HEK293 (cell line): Measurements from ENCODE around the gene C17orf100.

Experiments used
- CTCF ChIA-PET: fragments of 350-600 bp; formaldehyde crosslinking; extraction: SDS; loops from one replicate; lab custom pipeline; 2021; ENCODE audit warnings: antibody characterized with exemption; lab: Yijun Ruan, JAX
- POLR2A ChIA-PET: fragments of 300-600 bp; formaldehyde crosslinking; extraction: SDS; loops from one replicate; lab custom pipeline; 2020; ENCODE audit warnings: antibody characterized with exemption, inconsistent platforms; lab: Yijun Ruan, JAX
- H3K27ac ChIP-seq: fragments of 200-500 bp; sonication (Bioruptor generic); 2 replicates; pipeline ENCODE4 v1.5.1; 2014; ENCODE audit warnings: low read depth, low read length, control low read depth, inconsistent platforms; ENCODE audit errors: extremely low read depth
- H3K36me3 ChIP-seq, 2 experiments: fragments of 200-500 bp in 1 of 2; sonication (Bioruptor generic) in 1 of 2; 1 replicate in 1 of 2; 2 replicates in 1 of 2; pipeline ENCODE4 v1.5.1; 2014 to 2017; ENCODE audit warnings: inconsistent platforms in 2 of 2, low read length in 2 of 2; ENCODE audit not compliant: control insufficient read depth in 2 of 2, insufficient read depth in 1 of 2
- H3K4me1 ChIP-seq: fragments of 200-500 bp; sonication (Bioruptor generic); 2 replicates; pipeline ENCODE4 v1.5.1; 2014; ENCODE audit warnings: mild to moderate bottlenecking, low read length, inconsistent platforms; ENCODE audit not compliant: control insufficient read depth, insufficient read depth
- H3K4me3 ChIP-seq: 2 replicates; pipeline ENCODE4 v1.5.1; 2011; ENCODE audit warnings: low read depth, mild to moderate bottlenecking, control low read depth, low read length, moderate library complexity
- H3K9me3 ChIP-seq: fragments of 200-500 bp; sonication (Bioruptor generic); 2 replicates; pipeline ENCODE4 v1.5.1; 2014; ENCODE audit warnings: low read depth, low read length, inconsistent platforms; ENCODE audit not compliant: control insufficient read depth, insufficient read depth
- EGR2 ChIP-seq: fragments of 450-650 bp; formaldehyde crosslinking; IDR thresholded peaks from 2 replicates; pipeline ENCODE4 v1.5.1; 2016; ENCODE audit warnings: low read depth, missing biosample characterization, missing genetic modification characterization
- GLI4 ChIP-seq: fragments of 450-650 bp; formaldehyde crosslinking; IDR thresholded peaks from 2 replicates; pipeline ENCODE4 v1.5.1; 2016; ENCODE audit warnings: missing biosample characterization, missing genetic modification characterization
- GLIS1 ChIP-seq: fragments of 450-650 bp; formaldehyde crosslinking; IDR thresholded peaks from 2 replicates; pipeline ENCODE4 v1.5.1; 2016; ENCODE audit warnings: missing biosample characterization, missing genetic modification characterization
- HOXA7 ChIP-seq: sonication (generic); formaldehyde crosslinking; IDR thresholded peaks from 2 replicates; pipeline ENCODE4 v1.8.1; 2022; ENCODE audit warnings: missing genetic modification reagents, borderline replicate concordance
- HOXC10 ChIP-seq: sonication (generic); formaldehyde crosslinking; IDR thresholded peaks from 2 replicates; pipeline ENCODE4 v1.8.1; 2023; ENCODE audit warnings: mild to moderate bottlenecking, missing genetic modification reagents
- INSM2 ChIP-seq: fragments of 450-650 bp; formaldehyde crosslinking; IDR thresholded peaks from 2 replicates; pipeline ENCODE4 v1.5.1; 2016; ENCODE audit warnings: missing biosample characterization, missing genetic modification characterization
- PATZ1 ChIP-seq: fragments of 450-650 bp; formaldehyde crosslinking; IDR thresholded peaks from 2 replicates; pipeline ENCODE4 v1.5.1; 2016; ENCODE audit warnings: missing biosample characterization, missing genetic modification characterization
- SCRT1 ChIP-seq: fragments of 450-650 bp; formaldehyde crosslinking; IDR thresholded peaks from 2 replicates; pipeline ENCODE4 v1.5.1; 2016; ENCODE audit warnings: missing biosample characterization, missing genetic modification characterization, borderline replicate concordance
- SCRT2 ChIP-seq: fragments of 450-650 bp; formaldehyde crosslinking; IDR thresholded peaks from 2 replicates; pipeline ENCODE4 v1.5.1; 2016; ENCODE audit warnings: missing biosample characterization, missing genetic modification characterization
- SP2 ChIP-seq: fragments of 450-650 bp; formaldehyde crosslinking; IDR thresholded peaks from 2 replicates; pipeline ENCODE4 v1.5.1; 2016; ENCODE audit warnings: missing biosample characterization, missing genetic modification characterization
- WT1 ChIP-seq: fragments of 450-650 bp; formaldehyde crosslinking; IDR thresholded peaks from 2 replicates; pipeline ENCODE4 v1.5.1; 2016; ENCODE audit warnings: missing biosample characterization, missing genetic modification characterization
- YY2 ChIP-seq: fragments of 450-650 bp; formaldehyde crosslinking; IDR thresholded peaks from 2 replicates; pipeline ENCODE4 v1.5.1; 2016; ENCODE audit warnings: missing biosample characterization, missing genetic modification characterization
- ZBTB17 ChIP-seq: fragments of 450-650 bp; formaldehyde crosslinking; IDR thresholded peaks from 2 replicates; pipeline ENCODE4 v1.5.1; 2016; ENCODE audit warnings: missing biosample characterization, missing genetic modification characterization
- ZBTB7A ChIP-seq: fragments of 450-650 bp; formaldehyde crosslinking; IDR thresholded peaks from 2 replicates; pipeline ENCODE4 v1.5.1; 2016; ENCODE audit warnings: low read depth, missing biosample characterization, missing genetic modification characterization
- ZFHX2 ChIP-seq: fragments of 450-650 bp; formaldehyde crosslinking; conservative IDR thresholded peaks from 2 replicates; pipeline ENCODE4 v1.5.1; 2016; ENCODE audit warnings: missing biosample characterization, missing genetic modification characterization
- ZNF10 ChIP-seq: fragments of 450-650 bp; formaldehyde crosslinking; IDR thresholded peaks from 2 replicates; pipeline ENCODE4 v1.5.1; 2017; ENCODE audit warnings: missing biosample characterization, missing genetic modification characterization
- ZNF133 ChIP-seq: fragments of 450-650 bp; formaldehyde crosslinking; IDR thresholded peaks from 2 replicates; pipeline ENCODE4 v1.5.1; 2016; ENCODE audit warnings: missing biosample characterization, missing genetic modification characterization
- ZNF169 ChIP-seq: fragments of 450-650 bp; formaldehyde crosslinking; IDR thresholded peaks from 2 replicates; pipeline ENCODE4 v1.5.1; 2016; ENCODE audit warnings: missing biosample characterization, missing genetic modification characterization
- ZNF175 ChIP-seq: fragments of 450-650 bp; formaldehyde crosslinking; IDR thresholded peaks from 2 replicates; pipeline ENCODE4 v1.5.1; 2016; ENCODE audit warnings: missing biosample characterization, missing genetic modification characterization
- ZNF18 ChIP-seq: fragments of 450-650 bp; formaldehyde crosslinking; IDR thresholded peaks from 2 replicates; pipeline ENCODE4 v1.5.1; 2016; ENCODE audit warnings: missing biosample characterization, missing genetic modification characterization
- ZNF239 ChIP-seq: fragments of 450-650 bp; formaldehyde crosslinking; IDR thresholded peaks from 2 replicates; pipeline ENCODE4 v1.5.1; 2016; ENCODE audit warnings: missing biosample characterization, missing genetic modification characterization
- ZNF366 ChIP-seq: fragments of 450-650 bp; formaldehyde crosslinking; conservative IDR thresholded peaks from 2 replicates; pipeline ENCODE4 v1.5.1; 2016; ENCODE audit warnings: missing biosample characterization, missing genetic modification characterization
- ZNF423 ChIP-seq: fragments of 450-650 bp; formaldehyde crosslinking; IDR thresholded peaks from 2 replicates; pipeline ENCODE4 v1.5.1; 2016; ENCODE audit warnings: missing biosample characterization, missing genetic modification characterization
- ZNF561 ChIP-seq: fragments of 450-650 bp; IDR thresholded peaks from 2 replicates; pipeline ENCODE4 v1.5.1; 2018; ENCODE audit warnings: missing biosample characterization, missing genetic modification characterization, borderline replicate concordance
- ZNF585B ChIP-seq: fragments of 450-650 bp; formaldehyde crosslinking; IDR thresholded peaks from 2 replicates; pipeline ENCODE4 v1.5.1; 2016; ENCODE audit warnings: missing biosample characterization, missing genetic modification characterization
- ZNF610 ChIP-seq: fragments of 450-650 bp; formaldehyde crosslinking; IDR thresholded peaks from 2 replicates; pipeline ENCODE4 v1.5.1; 2016; ENCODE audit warnings: missing biosample characterization, missing genetic modification characterization, borderline replicate concordance
- ZNF624 ChIP-seq: fragments of 450-650 bp; formaldehyde crosslinking; IDR thresholded peaks from 2 replicates; pipeline ENCODE4 v1.5.1; 2017; ENCODE audit warnings: missing biosample characterization, missing genetic modification characterization
- ZNF645 ChIP-seq: fragments of 450-650 bp; formaldehyde crosslinking; IDR thresholded peaks from 2 replicates; pipeline ENCODE4; 2016; ENCODE audit warnings: missing biosample characterization, missing genetic modification characterization
- ZNF777 ChIP-seq: fragments of 450-650 bp; formaldehyde crosslinking; IDR thresholded peaks from 2 replicates; pipeline ENCODE4 v1.5.1; 2017; ENCODE audit warnings: missing biosample characterization, missing genetic modification characterization, borderline replicate concordance
- ZNF785 ChIP-seq: fragments of 450-650 bp; formaldehyde crosslinking; IDR thresholded peaks from 2 replicates; pipeline ENCODE4 v1.5.1; 2016; ENCODE audit warnings: missing biosample characterization, missing genetic modification characterization
- ZNF830 ChIP-seq: fragments of 450-650 bp; IDR thresholded peaks from 2 replicates; pipeline ENCODE4 v1.5.0; 2018; ENCODE audit warnings: missing biosample characterization, missing genetic modification characterization, low read depth, mild to moderate bottlenecking, moderate library complexity
- ZNF843 ChIP-seq: fragments of 450-650 bp; formaldehyde crosslinking; IDR thresholded peaks from 2 replicates; pipeline ENCODE4 v1.5.1; 2016; ENCODE audit warnings: missing biosample characterization, missing genetic modification characterization
- ZSCAN30 ChIP-seq: fragments of 450-650 bp; IDR thresholded peaks from 2 replicates; pipeline ENCODE4 v1.5.1; 2018; ENCODE audit warnings: missing biosample characterization, mild to moderate bottlenecking, missing genetic modification characterization, moderate library complexity

Gene C17orf100

GRCh38 chr17:6639014-6639585 lies 12.5 kb upstream of the C17orf100 start:
- H3K9me3 ChIP-seq = no peaks in the 10 kb centered on the region
- ChIA-PET CTCF (interaction anchor here (1.5 kb wide), 1 partner anchor 365 kb away, joined by 3 read pairs; no protein-coding TSS in a partner anchor), POLR2A (interaction anchor here (1.6 kb wide), 1 partner anchor 9 kb away, joined by 5 read pairs; no protein-coding TSS in a partner anchor)
- peak overlapping the region; percentile 94 for H3K4me3 ChIP-seq
- peaks cover 17 to 37% of the 10 kb centered on the region in 2 experiments for H3K36me3 ChIP-seq
- H3K27ac ChIP-seq = peak overlapping the region; percentile 63; the same call in 1 of the 2 replicates
- peaks cover 13% of the 10 kb centered on the region; the same call in 1 of the 2 replicates for H3K4me1 ChIP-seq
- TF ChIP-seq ZNF366 (no peak), ZNF777 (no peak), ZNF585B (tag by site-specific recombination) (no peak), ZNF561 (no peak), ZNF10 (tag by site-specific recombination) (no peak), WT1 (tag by site-specific recombination) (no peak), ZNF175 (no peak), ZNF610 (tag by site-specific recombination) (no peak), ZBTB7A (tag by site-specific recombination) (no peak), HOXA7 (CRISPR knock-in tag) (no peak), ZNF169 (no peak), SP2 (no peak), GLIS1 (tag by site-specific recombination) (peak; percentile 50), YY2 (no peak), SCRT2 (tag by site-specific recombination) (peak; percentile 61), ZNF133 (tag by site-specific recombination) (no peak), ZNF645 (tag by site-specific recombination) (no peak), SCRT1 (peak; percentile 40; the same call in 1 of the 2 replicates), ZNF423 (tag by site-specific recombination) (no peak), EGR2 (tag by site-specific recombination) (peak; percentile 57; the same call in 1 of the 2 replicates), ZBTB17 (tag by site-specific recombination) (no peak), INSM2 (tag by site-specific recombination) (no peak), ZNF239 (tag by site-specific recombination) (no peak), ZNF785 (tag by site-specific recombination) (no peak), PATZ1 (tag by site-specific recombination) (no peak), ZNF624 (tag by site-specific recombination) (no peak), ZNF843 (tag by site-specific recombination) (no peak), GLI4 (no peak), ZFHX2 (tag by site-specific recombination) (peak; percentile 50), HOXC10 (CRISPR knock-in tag) (no peak), ZNF830 (no peak), ZSCAN30 (tag by site-specific recombination) (no peak), ZNF18 (tag by site-specific recombination) (no peak)
